ENCODE results near the gene LRRC9.

GRCh38 chr14:60025571-60025970 is 105.6 kb downstream of the LRRC9 start:
- TF ChIP-seq ZNF132 (tag by site-specific recombination; IDR thresholded peaks at IDR 0.05; ENCODE audit: borderline replicate concordance) (no peak), ZNF707 (tag by site-specific recombination; IDR thresholded peaks at IDR 0.05) (no peak)
